GM12878 (cell line): Measurements from ENCODE around the gene UNC5CL. TPM values are rescaled to one million over a fixed set of nuclear protein-coding genes. Genes with fewer than 3 reads are reported as not detected.

Experiments used
- ATAC-seq: fragments of 200-7000 bp; cut with Tn5 transposase; 3 replicates; pipeline ENCODE4 v1.9.1; 2020; ENCODE audit warnings: mild to moderate bottlenecking, moderate library complexity
- BruUV-seq: library from RNA; stranded (reverse); fragments of 400-500 nt; replicated peaks from 2 replicates; lab custom pipeline; 2021; lab: Mats Ljungman, UMichigan
- CTCF ChIA-PET: fragments of 300-600 bp; sonication (Branson Sonifier 250); formaldehyde crosslinking; extraction: SDS; loops from one replicate; lab custom pipeline; 2021; ENCODE audit warnings: inconsistent platforms; lab: Yijun Ruan, JAX
- POLR2A ChIA-PET: fragments of 350-600 bp; formaldehyde crosslinking; extraction: SDS; loops from one replicate; lab custom pipeline; 2021; ENCODE audit warnings: inconsistent platforms; lab: Charles Lee
- RAD21 ChIA-PET: fragments of 300-600 bp; sonication (Branson Sonifier 250); formaldehyde crosslinking; loops from one replicate; lab custom pipeline; 2023; ENCODE audit warnings: antibody characterized with exemption; ENCODE audit not compliant: unreplicated experiment; lab: Charles Lee
- SMC1A ChIA-PET: fragments of 300-600 bp; sonication (Branson Sonifier 250); formaldehyde crosslinking; loops from one replicate; lab custom pipeline; 2023; ENCODE audit not compliant: unreplicated experiment, uncharacterized antibody; lab: Charles Lee
- DNase-seq: peaks from one replicate; pipeline ENCODE4 v3.0.0-alpha.2; 2011; ENCODE audit warnings: low read depth, low spot score
- FAIRE-seq: peaks from 3 replicates; lab custom pipeline; 2011; peaks lifted over from hg19 to GRCh38; lab: Jason Lieb, UNC
- H2AFZ ChIP-seq: 2 replicates; pipeline ENCODE4 v1.6.0; 2011; ENCODE audit warnings: low read depth, low read length, control low read depth; ENCODE audit not compliant: control insufficient read depth
- H3K27ac ChIP-seq: 2 replicates; pipeline ENCODE4 v1.5.1; 2011; ENCODE audit warnings: control low read depth; ENCODE audit not compliant: control insufficient read depth, insufficient read depth
- H3K27me3 ChIP-seq, 2 experiments: replicated peaks in 1 of 2; 2 replicates each; pipeline versions ENCODE4 v1.6.0 to v1.6.1; 2011; ENCODE audit warnings: low read length in 1 of 2; ENCODE audit not compliant: control insufficient read depth in 2 of 2, insufficient read depth in 2 of 2
- H3K36me3 ChIP-seq, 2 experiments: 2 replicates each; pipeline ENCODE4 v1.5.1; 2011; ENCODE audit warnings: low read length in 1 of 2; ENCODE audit not compliant: control insufficient read depth in 2 of 2, insufficient read depth in 2 of 2
- H3K4me1 ChIP-seq: 2 replicates; pipeline ENCODE4 v1.6.1; 2011; ENCODE audit warnings: mild to moderate bottlenecking, low read length, moderate library complexity, mixed read lengths; ENCODE audit not compliant: control insufficient read depth, insufficient read depth
- H3K4me2 ChIP-seq: 2 replicates; pipeline ENCODE4 v1.6.0; 2011; ENCODE audit warnings: control low read depth; ENCODE audit not compliant: control insufficient read depth, insufficient read depth
- H3K4me3 ChIP-seq: fragments of 200-600 bp; sonication (generic); 2 replicates; pipeline ENCODE4 v1.5.1; 2016
- H3K79me2 ChIP-seq: 2 replicates; pipeline ENCODE4 v1.6.0; 2011; ENCODE audit warnings: low read length; ENCODE audit not compliant: control insufficient read depth, insufficient read depth
- H3K9ac ChIP-seq: 2 replicates; pipeline ENCODE4 v1.8.0; 2011; ENCODE audit warnings: low read length, control low read depth, mixed read lengths; ENCODE audit not compliant: control insufficient read depth, insufficient read depth
- H3K9me3 ChIP-seq: replicated peaks from 3 replicates; pipeline ENCODE4 v1.5.1; 2011; ENCODE audit warnings: mild to moderate bottlenecking, low read length; ENCODE audit not compliant: control insufficient read depth, insufficient read depth
- H4K20me1 ChIP-seq: 2 replicates; pipeline ENCODE4 v1.6.0; 2011; ENCODE audit not compliant: control insufficient read depth, insufficient read depth
- IKZF1 ChIP-seq: fragments of 450-650 bp; conservative IDR thresholded peaks from 2 replicates; pipeline ENCODE4 v1.6.1; 2017; ENCODE audit warnings: antibody characterized with exemption, mild to moderate bottlenecking
- IKZF2 ChIP-seq, 2 experiments: fragments of 450-650 bp; IDR thresholded peaks; 2 replicates each; pipeline ENCODE4 v1.6.1; 2017; ENCODE audit warnings: mild to moderate bottlenecking in 2 of 2, moderate library complexity in 2 of 2
- MYB ChIP-seq: fragments of 150-350 bp; IDR thresholded peaks from 2 replicates; pipeline ENCODE4 v1.6.1; 2014; ENCODE audit warnings: mild to moderate bottlenecking, low read depth, low read length, borderline replicate concordance
- NR2C2 ChIP-seq: IDR thresholded peaks from 2 replicates; pipeline ENCODE4 v1.6.1; 2011; ENCODE audit warnings: borderline replicate concordance, low read depth; ENCODE audit not compliant: control insufficient read depth, insufficient read length
- RBBP5 ChIP-seq: fragments of 200-600 bp; sonication (generic); conservative IDR thresholded peaks from 2 replicates; pipeline ENCODE4 v1.6.1; 2016
- RFX5 ChIP-seq: IDR thresholded peaks from 2 replicates; pipeline ENCODE4 v1.6.1; 2011; ENCODE audit warnings: low read depth, low read length, improper control_type of control experiment
- RUNX3 ChIP-seq: IDR thresholded peaks from 2 replicates; pipeline ENCODE4 v1.6.1; 2012; ENCODE audit warnings: low read length, inconsistent platforms
- STAT1 ChIP-seq: fragments of 450-650 bp; conservative IDR thresholded peaks from 2 replicates; pipeline ENCODE4 v1.6.1; 2014; ENCODE audit warnings: antibody characterized with exemption, mild to moderate bottlenecking
- TCF12 ChIP-seq: IDR thresholded peaks from 2 replicates; pipeline ENCODE4 v1.6.1; 2011; ENCODE audit warnings: low read depth, mild to moderate bottlenecking, low read length
- TCF7 ChIP-seq: IDR thresholded peaks from 2 replicates; pipeline ENCODE4 v1.6.1; 2014; ENCODE audit warnings: antibody characterized with exemption, borderline replicate concordance
- WGBS: methylation state at CpG from one replicate; pipeline ENCODE4 v1.1.6; 2016; ENCODE audit warnings: low lambda C conversion rate; ENCODE audit not compliant: insufficient replicate concordance, insufficient coverage; ENCODE audit errors: missing lambda C conversion rate; 5-methylcytosine and 5-hydroxymethylcytosine counted together
- in situ Hi-C: fragments of 300-500 bp; cut with MboI; formaldehyde crosslinking; loops from 9 replicates; pipeline ENCODE4 v1.14.3; 2018; ENCODE audit warnings: mixed read lengths
- intact Hi-C: fragments of 100-400 bp; cut with micrococcal nuclease; formaldehyde crosslinking; loops from one replicate; pipeline ENCODE4 v1.14.2; 2022; ENCODE audit not compliant: unreplicated experiment
- polyA plus RNA-seq, 11 experiments: library from polyadenylated mRNA; depleted of rRNA in 4 of 11; unstranded in 6 of 11; stranded (reverse) in 5 of 11; fragments of >200 nt; fragmentation: Nextera tagmentation in 4 of 11; fragmentation: Illumina TruSeq in 1 of 11; extraction: Ambion mirVana in 4 of 11; extraction: Trizol in 1 of 11; gene quantifications; 1 replicate in 1 of 11; 2 replicates in 10 of 11; pipeline versions ENCODE4 v1.2.1 to v1.2.3, GENCODE V29; 2011 to 2016; ENCODE audit warnings: inconsistent platforms in 2 of 11, missing spikeins in 2 of 11, low read depth in 1 of 11
- total RNA-seq, 4 experiments: library from RNA; depleted of rRNA in 3 of 4; stranded (reverse); fragments of >200 nt in 3 of 4; fragmentation: Illumina TruSeq in 1 of 4; extraction: Trizol in 1 of 4; gene quantifications; 2 replicates each; pipeline versions ENCODE4 v1.2.1 to v1.2.3, GENCODE V29; 2013 to 2021
- TF ChIP-seq, protein P1 (sequence below): IDR thresholded peaks from 2 replicates; pipeline ENCODE4 v1.6.1; 2011; ENCODE audit warnings: low read depth, mild to moderate bottlenecking, low read length, moderate library complexity, borderline replicate concordance; ENCODE audit errors: extremely low read depth

Gene UNC5CL
- total and polyA plus RNA-seq, 10 of the 15 experiments (the other 5 are each of a cell fraction or from before 2014, with no cell fraction given) = 0.11 to 1.2 (median 0.46) TPM; not detected in 1

DNA sequence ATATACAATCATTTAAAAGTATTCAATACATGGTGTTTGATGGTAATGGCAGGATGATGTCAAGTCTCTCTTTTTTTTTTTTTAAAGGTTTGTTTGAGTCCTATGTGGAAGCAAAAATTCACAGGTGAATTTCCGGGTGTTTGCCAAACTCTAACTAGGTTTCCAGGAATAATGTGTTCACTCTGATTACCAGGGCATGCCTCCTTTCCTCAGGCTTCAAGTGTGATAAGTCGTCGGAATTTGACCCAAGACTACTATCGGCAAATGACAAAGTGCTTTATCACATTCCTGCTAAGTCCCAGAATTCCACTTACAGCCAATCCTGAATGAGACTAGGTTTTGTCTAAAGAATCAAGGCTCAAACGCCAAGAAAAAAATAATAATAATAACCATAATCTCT is 25.8 kb upstream of the UNC5CL start (continued):
- TF ChIP-seq RFX5 = no peak
- TF ChIP-seq, protein P1, sequence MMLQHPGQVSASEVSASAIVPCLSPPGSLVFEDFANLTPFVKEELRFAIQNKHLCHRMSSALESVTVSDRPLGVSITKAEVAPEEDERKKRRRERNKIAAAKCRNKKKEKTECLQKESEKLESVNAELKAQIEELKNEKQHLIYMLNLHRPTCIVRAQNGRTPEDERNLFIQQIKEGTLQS = no peak
- TF ChIP-seq IKZF2 (IDR thresholded peaks at IDR 0.05) = no peak
- no peak for TF ChIP-seq MYB
- TF ChIP-seq IKZF1 = no peak
- TF ChIP-seq RBBP5 = no peak
- no peak for TF ChIP-seq NR2C2
- TF ChIP-seq STAT1 = no peak

DNA sequence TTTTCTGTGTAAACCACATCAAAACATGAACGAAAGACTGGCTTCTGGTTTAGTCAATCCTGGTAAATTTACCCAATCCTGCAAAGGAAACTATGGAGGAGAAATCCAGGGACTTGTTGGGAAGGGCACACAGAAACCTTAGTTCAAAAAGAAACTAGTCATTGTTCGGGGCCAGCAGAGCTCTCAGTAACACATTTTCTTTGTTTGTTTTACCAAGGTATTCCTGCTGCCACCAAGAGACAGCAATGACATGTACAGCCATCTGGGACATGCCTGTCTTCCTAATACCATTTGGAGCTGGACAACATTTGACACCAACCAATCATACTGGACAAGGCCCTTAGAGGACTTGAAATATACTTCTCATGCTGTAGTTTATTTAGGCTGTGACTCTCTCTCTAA is 24.9 kb upstream of the UNC5CL start:
- no TSS peak for BruUV-seq
- peaks cover 0 to 8% of the 10 kb centered on the region in 2 experiments; a peak in 2 of 4 replicates for H3K36me3 ChIP-seq
- CTCF ChIA-PET = interaction anchor here (0.5 to 2.3 kb wide), 7 partner anchors 9 to 1716 kb away, joined by 3 to 10 read pairs (median 4); no protein-coding TSS in a partner anchor
- SMC1A ChIA-PET = interaction anchor here (0.7 to 1.2 kb wide), 2 partner anchors 16 to 119 kb away, joined by 3 read pairs; no protein-coding TSS in a partner anchor
- POLR2A ChIA-PET = interaction anchor here (1.0 to 1.7 kb wide), 2 partner anchors 9 to 13 kb away, joined by 4 read pairs; partner anchors contain the start of genes NFYA and OARD1
- H2AFZ ChIP-seq = no peak overlapping the region
- FAIRE-seq (no peak), DNase-seq (no peak), ATAC-seq (no peak)
- no peaks in the 10 kb centered on the region for H3K9me3 ChIP-seq
- H3K4me1 ChIP-seq = no peaks in the 10 kb centered on the region
- H3K4me3 ChIP-seq = no peak overlapping the region
- intact Hi-C loops (no loop called here), in situ Hi-C loops (no loop called here)
- no peak overlapping the region for H3K27ac ChIP-seq
- RAD21 ChIA-PET = interaction anchor here (0.9 kb wide), 1 partner anchor 117 kb away, joined by 3 read pairs; no protein-coding TSS in a partner anchor
- no peaks in the 10 kb centered on the region for H3K27me3 ChIP-seq
- 66% methylated on average over 2 of the region's 2 CpGs for WGBS
- H3K4me2 ChIP-seq = no peak overlapping the region
- no peak overlapping the region for H3K9ac ChIP-seq
- no peaks in the 10 kb centered on the region for H3K79me2 ChIP-seq
- TF ChIP-seq RUNX3 (peak; percentile 29), TCF7 (peak; percentile 65; the same call in 1 of the 2 replicates), TCF12 (no peak)
- H4K20me1 ChIP-seq = no peaks in the 10 kb centered on the region
